ENCODE data around the gene BCCIP.

BCCIP gene

GRCh38 chr10:125840406-125840805, 17.1 kb downstream of the BCCIP start:
- DNase-seq (ENCODE audit: low read depth): no peak
- TF ChIP-seq CTCF (conservative IDR thresholded peaks at IDR 0.05; ENCODE audit: control insufficient read depth, insufficient read depth, low read depth, low read length): no peak
- H3K4me3 ChIP-seq (ENCODE audit: control insufficient read depth, low read depth, low read length): no peak overlapping the region

- DNase-seq (ENCODE audit: low read depth): peak; percentile 36
- no peak for TF ChIP-seq CTCF (conservative IDR thresholded peaks at IDR 0.05; ENCODE audit: control insufficient read depth, insufficient read depth, low read depth, low read length)
- no peak overlapping the region for H3K4me3 ChIP-seq (ENCODE audit: control insufficient read depth, low read depth, low read length)
Measured at GRCh38 chr10:125840955-125841354, 17.6 kb downstream of the BCCIP start.

GRCh38 chr10:125843603-125844329, 20.4 kb downstream of the BCCIP start:
- no peak for TF ChIP-seq CTCF (conservative IDR thresholded peaks at IDR 0.05; ENCODE audit: control insufficient read depth, insufficient read depth, low read depth, low read length)
- H3K4me3 ChIP-seq (ENCODE audit: control insufficient read depth, low read depth, low read length): no peak overlapping the region
- DNase-seq (ENCODE audit: low read depth): no peak

- no peak for DNase-seq (ENCODE audit: low read depth)
- TF ChIP-seq CTCF (conservative IDR thresholded peaks at IDR 0.05; ENCODE audit: control insufficient read depth, insufficient read depth, low read depth, low read length): no peak
- no peak overlapping the region for H3K4me3 ChIP-seq (ENCODE audit: control insufficient read depth, low read depth, low read length)
Measured at GRCh38 chr10:125844751-125845221, 21.4 kb downstream of the BCCIP start.

GRCh38 chr10:125845617-125846016, 22.3 kb downstream of the BCCIP start:
- no peak overlapping the region for H3K4me3 ChIP-seq (ENCODE audit: control insufficient read depth, low read depth, low read length)
- TF ChIP-seq CTCF (conservative IDR thresholded peaks at IDR 0.05; ENCODE audit: control insufficient read depth, insufficient read depth, low read depth, low read length): no peak
- DNase-seq (ENCODE audit: low read depth): no peak

GRCh38 chr10:125846894-125847293, 23.5 kb downstream of the BCCIP start:
- no peak for TF ChIP-seq CTCF (conservative IDR thresholded peaks at IDR 0.05; ENCODE audit: control insufficient read depth, insufficient read depth, low read depth, low read length)
- no peak overlapping the region for H3K4me3 ChIP-seq (ENCODE audit: control insufficient read depth, low read depth, low read length)
- DNase-seq (ENCODE audit: low read depth): no peak
